Fibroblast of villous mesenchyme (primary cell): ENCODE data around the gene ARID1B. TPM values are rescaled to one million over a fixed set of nuclear protein-coding genes. Genes with fewer than 3 reads are reported as not detected.

Source experiments
- DNase-seq: peaks from one replicate; pipeline ENCODE4 v3.0.0-alpha.2; 2010; ENCODE audit warnings: low read depth
- H3K4me3 ChIP-seq: 2 replicates; pipeline ENCODE4 v1.5.1; 2011; ENCODE audit warnings: low read depth, mild to moderate bottlenecking, low read length
- CTCF ChIP-seq: IDR thresholded peaks from 2 replicates; pipeline ENCODE4 v1.5.1; 2012; ENCODE audit warnings: low read depth, mild to moderate bottlenecking, low read length; ENCODE audit not compliant: insufficient read depth
- total RNA-seq: library from RNA; depleted of rRNA; stranded (reverse); fragments of >200 nt; gene quantifications from 2 replicates; pipeline ENCODE4 v1.2.3, GENCODE V29; 2012

The ARID1B gene
- total RNA-seq, 1 donor: 41.0 TPM

GRCh38 chr6:156910011-156910334 is 132.8 kb downstream of the ARID1B start:
- H3K4me3 ChIP-seq: no peak overlapping the region
- DNase-seq: no peak
- no peak for TF ChIP-seq CTCF

DNA sequence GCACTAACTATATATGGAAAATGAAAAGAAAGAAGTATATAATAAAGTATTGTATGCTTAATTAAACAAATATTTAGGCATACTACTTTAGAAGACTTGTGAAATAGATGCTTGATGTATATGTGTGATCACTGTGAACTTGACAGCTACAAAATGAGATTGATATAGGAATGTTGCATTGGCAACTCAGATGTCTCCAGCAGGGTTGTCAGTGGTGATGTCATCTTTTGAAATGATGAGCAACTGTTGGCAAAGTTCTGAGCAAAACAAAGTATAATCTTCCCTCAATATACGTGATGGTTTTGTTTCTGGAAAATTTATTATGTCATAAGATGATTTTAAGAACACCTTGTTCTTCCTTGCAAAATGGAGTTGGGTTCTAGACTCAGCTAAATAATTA is 133.8 kb downstream of the ARID1B start:
- H3K4me3 ChIP-seq: no peak overlapping the region
- TF ChIP-seq CTCF: no peak
- DNase-seq: no peak

GRCh38 chr6:156911581-156911980 is 134.4 kb downstream of the ARID1B start:
- TF ChIP-seq CTCF: no peak
- DNase-seq: no peak

GRCh38 chr6:156912431-156912830 is 135.3 kb downstream of the ARID1B start:
- TF ChIP-seq CTCF: no peak
- no peak overlapping the region for H3K4me3 ChIP-seq
- no peak for DNase-seq

More at GRCh38 chr6:156911581-156911980, 134.4 kb downstream of the ARID1B start:
- no peak overlapping the region for H3K4me3 ChIP-seq

DNA sequence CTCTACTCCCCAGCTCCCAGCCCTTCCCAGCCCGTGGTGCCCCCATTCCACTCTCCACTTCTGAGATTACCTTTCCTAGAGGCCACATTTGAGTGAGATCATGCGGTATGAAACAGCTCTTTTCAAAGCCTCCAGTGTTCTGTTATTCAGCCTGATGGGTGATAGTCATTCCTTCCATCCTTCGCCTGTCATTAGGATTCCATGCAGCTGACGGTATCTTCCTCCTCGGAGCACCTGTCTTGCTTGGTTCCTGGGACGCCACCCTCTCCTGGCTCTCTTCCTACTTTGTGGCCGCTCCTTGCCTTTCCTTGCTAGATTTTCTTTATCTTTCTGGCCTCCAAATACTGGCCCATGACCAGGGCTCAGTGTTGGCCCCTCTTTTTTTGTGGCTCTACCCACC is 137.0 kb downstream of the ARID1B start:
- no peak overlapping the region for H3K4me3 ChIP-seq
- DNase-seq: no peak
- TF ChIP-seq CTCF: no peak

GRCh38 chr6:156916130-156916801 is 139.1 kb downstream of the ARID1B start:
- no peak for TF ChIP-seq CTCF
- peak; percentile 75 for DNase-seq
- peak overlapping the region; percentile 14 for H3K4me3 ChIP-seq

GRCh38 chr6:156917213-156917612 is 140.0 kb downstream of the ARID1B start:
- DNase-seq: peak; percentile 85
- no peak overlapping the region for H3K4me3 ChIP-seq

More at GRCh38 chr6:156917213-156917612, 140.0 kb downstream of the ARID1B start:
- no peak for TF ChIP-seq CTCF
